Tibial nerve (tissue), 4 donors: Measurements from ENCODE around the gene FHOD1.

ENCODE experiments used
- CTCF ChIP-seq, 5 experiments: fragments of 200-600 bp in 3 of 5; fragments of 450-650 bp in 2 of 5; sonication (generic) in 3 of 5; IDR thresholded peaks; one replicate each; pipeline ENCODE4 v1.5.1; 2016 to 2019; ENCODE audit warnings: antibody characterized with exemption in 5 of 5, mild to moderate bottlenecking in 3 of 5, moderate library complexity in 2 of 5
- EP300 ChIP-seq, 2 donors: sonication (generic); formaldehyde crosslinking; IDR thresholded peaks; one replicate each; pipeline ENCODE4 v1.6.1; 2017; ENCODE audit warnings: antibody characterized with exemption in 2 of 2, mild to moderate bottlenecking in 1 of 2
- POLR2A ChIP-seq, 2 donors: fragments of 450-650 bp; IDR thresholded peaks; one replicate each; pipeline ENCODE4 v1.6.1; 2017; ENCODE audit warnings: antibody characterized with exemption in 2 of 2, mild to moderate bottlenecking in 2 of 2, moderate library complexity in 2 of 2

GRCh38 chr16:67183627-67184452 is 63.4 kb downstream of the FHOD1 start, which contains the start of gene MATCAP1:
- TF ChIP-seq CTCF (IDR thresholded peaks at IDR 0.05) (peak in 1 of 5 experiments; percentile 30), POLR2A (IDR thresholded peaks at IDR 0.05) (peak in 1 of 2 donors; percentile 73), EP300 (IDR thresholded peaks at IDR 0.05) (peak; percentile 47 to 89)
